ENCODE measurements around the gene ARPIN.

GRCh38 chr15:89852342-89852995, 60.3 kb downstream of the ARPIN start:
- no peak for TF ChIP-seq SRF (IDR thresholded peaks at IDR 0.05; ENCODE audit: low read depth)
- TF ChIP-seq FOSL1 (IDR thresholded peaks at IDR 0.05; ENCODE audit: low read depth) = no peak
- TF ChIP-seq SP1 (IDR thresholded peaks at IDR 0.05; ENCODE audit: low read depth) = no peak
- TF ChIP-seq CTCF (IDR thresholded peaks at IDR 0.05 in 2 of 3, conservative IDR thresholded peaks at IDR 0.05 in 1 of 3; ENCODE audit: borderline replicate concordance in 1 of 3, insufficient read depth in 1 of 3, low read depth in 2 of 3, low read length in 2 of 3) = no peak
- no peak for TF ChIP-seq POLR2AphosphoS5 (IDR thresholded peaks at IDR 0.05; ENCODE audit: low read depth, low read length)
- no peak for TF ChIP-seq POLR2A (IDR thresholded peaks at IDR 0.05; ENCODE audit: borderline replicate concordance, extremely low read depth, insufficient read depth, insufficient read length)
- TF ChIP-seq ZNF274 (IDR thresholded peaks at IDR 0.05; ENCODE audit: low read depth, low read length) = no peak
- no peak for TF ChIP-seq CEBPB (IDR thresholded peaks at IDR 0.05; ENCODE audit: low read depth)
- no peak for TF ChIP-seq JUND (IDR thresholded peaks at IDR 0.05)
- TF ChIP-seq RAD21 (IDR thresholded peaks at IDR 0.05; ENCODE audit: low read depth) = no peak
- TF ChIP-seq ZBTB33 (IDR thresholded peaks at IDR 0.05; ENCODE audit: extremely low read depth, insufficient replicate concordance, low read length) = no peak
- TF ChIP-seq EZH2phosphoT487 (IDR thresholded peaks at IDR 0.05; ENCODE audit: borderline replicate concordance) = no peak
